ENCODE measurements around the gene NAV3.

GRCh38 chr12:77841521-77841920, 10.8 kb downstream of the NAV3 start:
- TF ChIP-seq CTCF (conservative IDR thresholded peaks at IDR 0.05; ENCODE audit: low read length) (no peak), EZH2phosphoT487 (IDR thresholded peaks at IDR 0.05; ENCODE audit: borderline replicate concordance) (no peak)
